MG63 (cell line): Measurements from ENCODE around the gene ALOXE3. TPM values are rescaled to one million over a fixed set of nuclear protein-coding genes. Genes with fewer than 3 reads are reported as not detected.

Experiments used
- DNase-seq: peaks from one replicate; pipeline ENCODE4 v3.0.0-alpha.2; 2020
- H3K27me3 ChIP-seq: fragments of 250-450 bp; sonication (Bioruptor Pico); 2 replicates; pipeline ENCODE4 v1.5.1; 2020; ENCODE audit warnings: mild to moderate bottlenecking, moderate library complexity
- H3K36me3 ChIP-seq: fragments of 250-450 bp; sonication (Bioruptor Pico); 2 replicates; pipeline ENCODE4 v1.5.1; 2020; ENCODE audit warnings: mild to moderate bottlenecking, moderate library complexity
- H3K4me3 ChIP-seq: fragments of 250-450 bp; sonication (Bioruptor Pico); 2 replicates; pipeline ENCODE4 v1.5.1; 2020; ENCODE audit warnings: mild to moderate bottlenecking, moderate library complexity
- H3K9me3 ChIP-seq: fragments of 250-450 bp; sonication (Bioruptor Pico); 2 replicates; pipeline ENCODE4 v1.5.1; 2020; ENCODE audit warnings: mild to moderate bottlenecking, moderate library complexity
- total RNA-seq: library from RNA; depleted of rRNA; stranded (reverse); fragments of >200 nt; shearing (Covaris generic); gene quantifications from 2 replicates; pipeline ENCODE4 v1.2.3, GENCODE V29; 2014; ENCODE audit warnings: low replicate concordance

The ALOXE3 gene
- total RNA-seq, 1 experiment from 2014 or later = not detected

DNA sequence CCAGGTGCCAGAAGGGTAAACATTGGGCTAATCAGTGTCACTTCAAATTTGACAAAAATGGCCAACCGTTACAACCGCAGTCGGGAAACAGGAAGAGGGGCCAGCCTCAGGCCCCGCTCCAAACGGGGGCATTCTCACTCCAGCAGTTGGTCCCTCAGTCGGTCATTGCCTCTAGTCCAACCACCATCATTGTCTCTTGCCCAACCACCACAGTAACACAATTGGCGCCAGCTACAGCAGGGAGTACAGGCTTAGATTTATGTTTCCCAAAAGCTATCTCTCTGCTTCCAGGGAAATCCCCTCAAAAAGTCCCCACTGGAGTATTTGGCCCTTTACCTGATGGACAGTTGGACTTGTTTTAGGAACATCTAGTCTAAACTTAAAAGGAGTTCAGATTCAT, 59.2 kb downstream of the ALOXE3 start:
- Histone ChIP-seq H3K4me3 (no peak overlapping the region), H3K27me3 (peaks cover 55% of the 10 kb centered on the region)
- no peak for DNase-seq

DNA sequence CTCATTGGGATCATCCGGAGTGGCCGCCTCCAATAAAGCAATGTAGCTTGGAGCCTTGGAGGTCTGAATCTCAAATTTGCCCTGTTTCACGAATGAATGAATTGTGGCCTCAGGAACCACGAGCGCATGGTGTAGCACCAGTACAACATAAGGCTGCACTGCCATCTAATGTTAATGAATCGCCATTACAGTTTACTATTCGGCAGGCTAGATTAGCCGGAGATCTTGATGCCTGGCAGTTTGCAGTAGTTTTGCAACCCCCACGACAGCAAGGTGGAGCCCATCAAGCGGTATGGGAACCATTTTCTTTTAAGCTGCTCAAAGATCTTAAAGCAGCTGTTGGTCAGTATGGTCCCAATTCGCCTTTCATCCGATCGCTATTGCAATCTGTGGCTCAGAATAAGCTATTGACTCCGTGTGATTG, 60.6 kb downstream of the ALOXE3 start:
- Histone ChIP-seq H3K27me3 (peaks cover 45% of the 10 kb centered on the region), H3K36me3 (no peaks in the 10 kb centered on the region), H3K4me3 (no peak overlapping the region; the same call in 1 of the 2 replicates), H3K9me3 (no peaks in the 10 kb centered on the region)
- DNase-seq = peak; percentile 37

More for the DNA sequence above, 59.2 kb downstream of the ALOXE3 start:
- no peaks in the 10 kb centered on the region for H3K36me3 ChIP-seq
- no peaks in the 10 kb centered on the region for H3K9me3 ChIP-seq

DNA sequence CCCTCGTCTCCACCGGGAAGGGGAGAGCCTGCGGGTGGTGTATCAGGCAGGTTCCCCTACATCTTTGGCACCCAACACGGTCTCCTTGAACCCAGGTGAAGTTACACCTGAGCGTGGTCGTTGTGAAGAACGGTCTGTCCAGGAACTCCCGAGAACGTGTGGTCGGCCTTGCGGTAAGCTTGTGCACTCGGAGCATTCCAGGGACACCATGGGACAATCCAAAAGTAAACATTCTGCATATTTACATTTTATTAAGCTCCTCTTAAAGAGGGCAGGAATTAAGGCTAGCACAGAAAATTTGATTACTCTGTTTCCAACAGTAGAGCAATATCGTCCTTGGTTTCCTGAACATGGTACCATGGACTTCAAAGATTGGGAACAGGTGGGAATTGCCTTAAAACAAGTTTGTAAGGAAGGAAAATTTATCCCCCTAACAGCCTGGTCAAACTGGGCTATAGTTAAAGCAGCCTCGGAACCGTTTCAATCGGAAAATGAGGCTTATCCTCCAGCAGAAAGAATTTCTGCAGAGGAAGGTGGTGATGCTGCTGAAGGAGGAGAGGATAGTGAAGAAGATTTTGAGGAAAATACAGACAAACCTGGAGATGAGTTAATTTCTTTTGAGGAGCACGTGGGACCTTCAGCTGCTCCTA, 61.2 kb downstream of the ALOXE3 start:
- Histone ChIP-seq H3K36me3 (no peaks in the 10 kb centered on the region), H3K9me3 (no peaks in the 10 kb centered on the region), H3K27me3 (peaks cover 39% of the 10 kb centered on the region), H3K4me3 (no peak overlapping the region)
- no peak for DNase-seq

DNA sequence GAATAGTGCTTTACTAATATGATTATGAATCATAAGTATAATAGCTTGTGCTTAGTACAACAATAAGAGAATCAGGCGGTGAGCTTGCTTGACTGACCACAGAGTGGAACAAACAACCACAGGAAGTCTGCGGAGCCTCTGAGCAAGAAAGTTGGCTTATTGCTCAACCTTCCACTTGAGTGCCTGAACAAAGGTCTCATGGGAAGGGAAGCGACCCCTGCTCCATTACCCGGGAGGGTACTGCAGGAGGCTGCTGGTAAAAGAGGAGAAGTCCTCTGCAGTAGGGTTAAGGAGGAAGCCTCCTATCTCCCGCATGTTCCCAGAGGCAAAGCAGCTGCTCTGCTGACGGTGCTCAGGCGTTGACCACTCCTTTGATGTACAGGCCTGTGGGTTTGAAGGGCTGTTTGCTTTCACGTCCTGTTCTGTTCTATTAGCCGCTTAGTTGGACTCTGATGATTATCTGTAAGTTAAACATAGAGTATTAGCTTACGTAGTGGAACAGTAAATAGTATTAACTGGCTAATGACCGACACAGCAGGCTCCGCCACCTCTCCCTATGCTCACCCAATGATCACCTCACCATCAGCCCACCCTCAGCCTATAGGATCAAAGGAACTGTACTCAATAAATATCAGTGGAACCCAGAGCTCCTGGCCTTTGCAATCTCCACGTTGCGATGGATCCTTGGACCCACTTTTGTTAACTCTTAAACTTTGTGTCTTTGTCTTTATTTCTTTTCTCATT, 61.9 kb downstream of the ALOXE3 start:
- H3K27me3 ChIP-seq = peaks cover 32% of the 10 kb centered on the region
- H3K9me3 ChIP-seq = no peaks in the 10 kb centered on the region
- peak; percentile 26 for DNase-seq
- H3K4me3 ChIP-seq = no peak overlapping the region
- no peaks in the 10 kb centered on the region for H3K36me3 ChIP-seq

DNA sequence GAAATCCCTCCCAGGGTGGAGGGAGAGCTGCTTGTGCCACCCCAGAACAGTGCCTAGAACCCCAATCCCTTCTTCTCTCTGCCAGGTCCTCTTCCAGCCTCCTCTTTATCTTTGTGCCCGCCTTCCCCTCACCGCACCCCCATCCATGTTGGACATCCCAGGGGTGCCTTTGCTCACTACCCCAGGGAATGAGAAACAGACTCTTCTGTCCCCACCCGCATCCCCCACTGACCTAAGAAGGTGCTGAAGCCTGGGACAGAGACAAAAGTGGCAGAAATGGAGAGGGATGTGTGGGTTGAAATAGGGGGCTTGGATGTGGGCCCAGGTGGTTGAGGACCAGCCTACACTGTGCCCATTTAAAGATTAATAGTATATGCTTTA, 62.5 kb downstream of the ALOXE3 start:
- peaks cover 27% of the 10 kb centered on the region for H3K27me3 ChIP-seq
- no peaks in the 10 kb centered on the region for H3K9me3 ChIP-seq

DNA sequence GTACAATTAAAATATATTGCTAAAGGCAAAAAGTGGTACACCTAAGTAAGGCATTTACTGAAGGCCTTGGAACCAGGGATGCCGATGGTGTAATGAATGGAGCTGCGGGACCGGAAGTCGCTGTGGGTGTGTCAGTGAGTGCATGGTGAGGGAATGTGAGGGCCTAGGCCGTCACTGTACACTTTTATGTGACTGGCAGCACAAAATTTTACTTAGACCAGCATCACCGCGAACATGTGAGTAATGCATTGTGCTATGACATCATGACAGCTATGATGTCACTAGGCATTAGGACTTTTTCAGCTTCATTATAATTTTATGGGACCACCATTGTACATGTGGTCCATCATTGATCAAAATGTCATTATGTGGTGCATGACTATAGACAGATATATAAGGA, 64.7 kb downstream of the ALOXE3 start:
- H3K9me3 ChIP-seq = no peaks in the 10 kb centered on the region
- H3K27me3 ChIP-seq = peaks cover 9% of the 10 kb centered on the region
- H3K36me3 ChIP-seq = no peaks in the 10 kb centered on the region
- no peak overlapping the region for H3K4me3 ChIP-seq
- no peak for DNase-seq

More for the DNA sequence above, 62.5 kb downstream of the ALOXE3 start:
- no peak for DNase-seq
- Histone ChIP-seq H3K36me3 (no peaks in the 10 kb centered on the region), H3K4me3 (no peak overlapping the region)

DNA sequence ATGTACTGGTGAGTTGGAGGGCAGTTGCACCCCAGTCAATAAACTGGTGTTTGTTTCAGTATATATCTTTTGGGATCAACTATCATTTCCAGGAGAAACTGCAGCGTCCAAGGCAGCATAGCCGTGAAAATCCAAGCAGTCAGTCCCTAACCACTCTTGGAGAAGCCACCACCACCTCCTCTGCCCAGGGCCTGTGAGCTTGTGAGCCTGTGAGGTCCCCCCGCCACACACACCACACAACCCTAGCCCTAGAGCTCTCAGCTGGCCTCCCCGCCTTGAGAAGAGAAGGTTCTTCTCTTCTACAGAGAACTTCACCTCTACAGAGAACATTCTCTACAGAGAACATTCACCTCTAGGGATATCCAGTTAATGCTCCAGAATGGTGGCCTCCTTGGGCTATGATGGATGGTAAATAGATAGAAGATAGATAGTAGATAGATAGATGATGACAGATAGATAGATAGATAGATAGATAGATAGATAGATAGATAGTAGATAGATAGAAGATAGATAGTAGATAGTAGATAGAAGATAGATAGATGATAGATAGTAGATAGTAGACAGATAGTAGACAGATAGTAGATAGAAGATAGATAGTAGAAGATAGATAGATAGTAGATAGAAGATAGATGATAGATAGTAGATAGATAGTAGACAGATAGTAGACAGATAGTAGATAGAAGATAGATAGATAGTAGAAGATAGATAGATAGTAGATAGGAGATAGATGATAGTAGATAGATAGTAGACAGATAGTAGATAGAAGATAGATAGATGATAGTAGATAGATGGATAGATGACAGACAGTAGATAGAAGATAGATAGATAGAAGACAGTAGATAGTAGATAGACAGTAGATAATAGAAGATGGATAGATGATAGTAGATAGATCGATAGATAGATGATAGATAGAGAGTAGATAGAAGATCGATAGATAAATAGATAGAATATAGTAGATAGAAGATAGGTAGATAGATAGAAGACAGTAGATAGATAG, 65.8 kb downstream of the ALOXE3 start:
- Histone ChIP-seq H3K27me3 (peaks cover 2% of the 10 kb centered on the region; the same call in 1 of the 2 replicates), H3K9me3 (no peaks in the 10 kb centered on the region), H3K36me3 (no peaks in the 10 kb centered on the region), H3K4me3 (no peak overlapping the region)
- no peak for DNase-seq

DNA sequence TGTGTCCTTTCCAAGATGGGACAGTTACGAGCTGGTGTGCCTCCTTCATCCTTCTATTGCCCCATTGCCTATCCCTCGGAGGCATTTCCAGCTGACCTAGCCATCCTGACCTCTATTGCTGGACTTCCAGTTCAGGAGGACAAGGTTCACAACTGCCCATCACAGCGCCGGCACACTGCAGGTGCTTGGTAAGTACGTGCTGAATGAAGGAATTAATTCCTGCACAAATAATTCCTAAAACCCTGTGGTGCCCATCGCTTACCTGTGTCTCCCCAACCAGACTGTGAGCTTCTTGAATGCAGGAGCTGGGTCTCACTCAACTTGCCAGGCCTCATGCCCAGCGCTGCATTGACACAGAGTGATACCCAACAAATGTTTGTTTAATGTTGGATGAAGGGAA, 66.5 kb downstream of the ALOXE3 start:
- DNase-seq = no peak
- H3K4me3 ChIP-seq = no peak overlapping the region
- no peaks in the 10 kb centered on the region for H3K9me3 ChIP-seq
- H3K36me3 ChIP-seq = no peaks in the 10 kb centered on the region
- 0 out of 2 replicates have a peak, but pooled peaks cover 2% of the 10 kb centered on the region for H3K27me3 ChIP-seq

DNA sequence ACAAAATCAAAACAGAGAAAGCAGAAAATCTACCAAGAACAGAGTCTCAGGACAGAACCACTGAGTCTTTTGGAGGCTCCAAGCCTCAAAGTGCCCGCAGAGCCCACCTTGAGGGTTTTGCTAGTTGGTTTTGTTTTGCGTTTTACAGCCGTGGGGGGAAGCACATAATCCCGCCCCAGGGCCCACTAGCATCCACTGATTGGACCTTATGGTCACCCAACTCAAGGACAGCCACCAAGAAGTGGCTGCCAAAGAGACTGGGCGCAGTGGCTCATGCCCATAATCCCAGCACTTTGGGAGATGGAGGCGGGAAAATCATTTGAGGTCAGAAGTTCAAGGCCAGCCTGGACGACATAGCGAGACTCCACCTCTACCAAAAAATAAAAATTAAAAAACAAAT, 69.6 kb downstream of the ALOXE3 start:
- Histone ChIP-seq H3K36me3 (no peaks in the 10 kb centered on the region), H3K27me3 (0 out of 2 replicates have a peak, but pooled peaks cover 2% of the 10 kb centered on the region)

DNA sequence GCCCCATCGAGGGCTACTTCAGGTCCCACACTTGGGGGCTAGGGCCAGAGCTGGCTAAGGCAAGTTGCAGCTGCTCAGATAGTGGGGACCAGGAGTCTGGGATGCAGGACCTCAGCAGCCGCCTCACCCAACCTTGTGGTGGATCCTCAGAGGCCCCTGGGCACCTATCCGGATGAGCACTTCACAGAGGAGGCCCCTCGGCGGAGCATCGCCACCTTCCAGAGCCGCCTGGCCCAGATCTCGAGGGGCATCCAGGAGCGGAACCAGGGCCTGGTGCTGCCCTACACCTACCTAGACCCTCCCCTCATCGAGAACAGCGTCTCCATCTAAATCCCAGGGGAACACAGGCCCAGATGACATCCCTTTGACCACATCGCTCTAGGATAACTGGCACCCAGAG, 70.1 kb downstream of the ALOXE3 start:
- Histone ChIP-seq H3K9me3 (no peaks in the 10 kb centered on the region), H3K4me3 (no peak overlapping the region)

More for the DNA sequence above, 69.6 kb downstream of the ALOXE3 start:
- H3K4me3 ChIP-seq = no peak overlapping the region
- H3K9me3 ChIP-seq = no peaks in the 10 kb centered on the region
- DNase-seq = no peak

DNA sequence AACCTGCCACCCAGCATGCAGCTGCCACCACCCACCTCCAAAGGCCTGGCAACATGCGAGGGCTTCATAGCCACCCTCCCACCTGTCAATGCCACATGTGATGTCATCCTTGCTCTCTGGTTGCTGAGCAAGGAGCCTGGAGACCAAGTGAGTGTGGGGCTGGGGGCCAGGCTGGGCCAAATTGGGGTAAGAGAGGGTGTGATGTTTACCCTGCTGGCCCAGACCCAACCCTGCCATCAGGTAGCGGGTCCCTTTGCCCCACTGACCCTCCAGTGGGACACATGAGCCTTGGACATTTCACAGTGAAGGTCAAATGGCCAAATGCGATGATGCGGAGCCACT, 70.6 kb downstream of the ALOXE3 start:
- no peaks in the 10 kb centered on the region for H3K36me3 ChIP-seq
- DNase-seq = no peak
- H3K9me3 ChIP-seq = no peaks in the 10 kb centered on the region
- H3K27me3 ChIP-seq = 0 out of 2 replicates have a peak, but pooled peaks cover 2% of the 10 kb centered on the region
- no peak overlapping the region for H3K4me3 ChIP-seq

More for the DNA sequence above, 70.1 kb downstream of the ALOXE3 start:
- H3K36me3 ChIP-seq = no peaks in the 10 kb centered on the region
- H3K27me3 ChIP-seq = 0 out of 2 replicates have a peak, but pooled peaks cover 2% of the 10 kb centered on the region
- no peak for DNase-seq

DNA sequence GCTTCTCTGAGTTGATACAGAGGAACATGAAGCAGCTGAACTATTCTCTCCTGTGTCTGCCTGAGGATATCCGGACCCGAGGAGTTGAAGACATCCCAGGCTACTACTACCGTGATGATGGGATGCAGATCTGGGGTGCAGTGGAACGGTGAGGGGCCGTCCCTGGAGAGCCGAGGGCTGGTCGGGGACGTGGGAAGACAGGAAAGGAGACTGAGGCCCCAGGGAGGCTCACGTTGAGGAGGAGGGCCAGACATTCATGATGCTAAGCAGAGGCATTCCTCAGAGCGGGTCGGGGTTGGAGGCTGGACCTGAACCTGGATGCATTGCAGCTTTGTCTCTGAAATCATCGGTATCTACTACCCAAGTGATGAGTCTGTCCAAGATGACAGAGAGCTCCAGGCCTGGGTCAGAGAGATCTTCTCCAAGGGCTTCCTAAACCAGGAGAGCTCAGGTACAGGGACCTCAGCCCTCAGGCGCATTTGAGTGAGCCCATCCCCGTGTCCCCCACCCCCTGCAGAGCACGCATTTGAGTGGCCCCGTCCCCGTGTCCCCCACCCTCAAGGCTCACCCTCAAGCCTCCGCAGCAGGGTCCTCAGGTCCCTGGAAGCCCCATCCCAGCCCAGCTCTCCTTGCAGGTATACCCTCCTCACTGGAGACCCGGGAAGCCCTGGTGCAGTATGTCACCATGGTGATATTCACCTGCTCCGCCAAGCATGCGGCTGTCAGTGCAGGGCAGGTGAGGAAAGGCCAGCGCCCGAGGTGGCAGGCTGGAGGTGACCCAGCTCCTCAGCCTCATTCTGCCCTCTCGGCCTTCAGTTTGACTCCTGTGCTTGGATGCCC, 71.2 kb downstream of the ALOXE3 start:
- DNase-seq = no peak

DNA sequence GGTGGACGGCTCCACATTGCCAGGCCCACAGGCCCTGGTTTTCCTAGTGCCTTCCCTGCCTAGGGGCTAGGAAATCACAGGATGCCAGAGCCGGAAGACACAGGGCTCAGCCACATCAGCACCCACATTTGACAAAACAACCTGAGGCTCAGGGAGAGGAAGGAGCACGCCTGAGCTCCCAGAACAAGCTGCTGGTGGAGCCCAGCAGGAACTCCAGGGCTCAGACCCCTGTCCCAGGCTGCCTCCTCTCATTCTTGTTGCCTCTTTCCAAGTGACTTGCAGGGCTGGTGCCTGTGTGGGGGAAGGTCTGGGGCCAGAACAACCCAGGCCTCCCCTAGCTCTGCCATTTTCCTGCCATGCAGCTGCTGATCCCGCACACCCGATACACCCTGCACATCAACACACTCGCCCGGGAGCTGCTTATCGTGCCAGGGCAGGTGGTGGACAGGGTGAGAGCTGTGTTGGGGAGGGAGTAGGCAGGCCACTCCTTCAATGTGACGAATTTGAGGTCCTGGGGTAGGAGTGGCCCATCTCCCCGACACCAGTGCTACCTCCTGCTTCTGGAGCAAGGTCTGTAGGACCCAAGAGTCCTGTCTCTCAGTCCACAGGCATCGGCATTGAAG, 71.9 kb downstream of the ALOXE3 start:
- Histone ChIP-seq H3K36me3 (no peaks in the 10 kb centered on the region), H3K4me3 (no peak overlapping the region), H3K9me3 (no peaks in the 10 kb centered on the region), H3K27me3 (0 out of 2 replicates have a peak, but pooled peaks cover 2% of the 10 kb centered on the region)
- no peak for DNase-seq

More for the DNA sequence above, 71.2 kb downstream of the ALOXE3 start:
- H3K9me3 ChIP-seq = no peaks in the 10 kb centered on the region
- no peaks in the 10 kb centered on the region for H3K36me3 ChIP-seq
- no peak overlapping the region for H3K4me3 ChIP-seq
- H3K27me3 ChIP-seq = 0 out of 2 replicates have a peak, but pooled peaks cover 2% of the 10 kb centered on the region
